ENCODE data around the gene STX16.
A peak's percentile ranks its signal among the peaks of the same experiment; 100 is the strongest.
"Not testable (repeated sequence)": the region's sequence is repeated elsewhere in the genome, so short reads cannot be mapped to it uniquely, and the experiment has no call there.

Gene STX16

DNA sequence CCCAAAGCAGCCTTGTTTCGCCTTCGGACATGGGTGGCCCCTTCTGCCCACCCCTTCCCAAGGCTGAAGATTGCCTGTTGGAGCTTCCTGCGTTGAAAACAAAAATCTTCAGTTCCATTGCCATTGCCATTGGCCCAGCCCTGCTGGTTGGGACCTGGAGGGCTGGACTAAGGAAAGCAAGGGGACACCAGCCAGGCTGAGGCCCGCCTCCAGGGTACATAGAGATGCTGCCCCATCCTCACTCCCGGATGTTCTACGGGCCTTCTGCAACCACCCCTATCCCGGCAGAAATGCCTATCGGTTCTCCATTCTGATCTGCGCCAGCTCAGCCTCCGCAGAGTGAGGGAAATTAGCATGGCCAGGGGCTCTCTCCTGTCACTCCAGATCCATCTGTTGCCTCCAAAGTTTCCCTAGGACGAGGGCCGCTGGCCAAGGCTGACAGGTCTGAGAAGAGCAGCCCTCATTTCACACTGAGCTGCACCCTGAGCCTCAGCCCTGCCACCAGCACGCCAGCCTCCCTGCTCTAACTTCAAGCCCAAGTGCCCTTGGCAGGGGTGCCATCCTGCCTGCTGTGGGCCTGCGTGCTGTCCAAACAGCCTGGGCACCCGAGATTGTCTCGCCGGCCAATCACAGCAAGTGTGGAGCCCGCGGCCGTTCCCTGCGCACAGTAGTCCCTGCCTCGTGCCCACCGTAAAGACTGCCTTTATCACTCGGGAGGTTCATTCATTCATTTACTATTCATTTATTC lies 13.4 kb upstream of the STX16 start:
- no peak for DNase-seq

DNA sequence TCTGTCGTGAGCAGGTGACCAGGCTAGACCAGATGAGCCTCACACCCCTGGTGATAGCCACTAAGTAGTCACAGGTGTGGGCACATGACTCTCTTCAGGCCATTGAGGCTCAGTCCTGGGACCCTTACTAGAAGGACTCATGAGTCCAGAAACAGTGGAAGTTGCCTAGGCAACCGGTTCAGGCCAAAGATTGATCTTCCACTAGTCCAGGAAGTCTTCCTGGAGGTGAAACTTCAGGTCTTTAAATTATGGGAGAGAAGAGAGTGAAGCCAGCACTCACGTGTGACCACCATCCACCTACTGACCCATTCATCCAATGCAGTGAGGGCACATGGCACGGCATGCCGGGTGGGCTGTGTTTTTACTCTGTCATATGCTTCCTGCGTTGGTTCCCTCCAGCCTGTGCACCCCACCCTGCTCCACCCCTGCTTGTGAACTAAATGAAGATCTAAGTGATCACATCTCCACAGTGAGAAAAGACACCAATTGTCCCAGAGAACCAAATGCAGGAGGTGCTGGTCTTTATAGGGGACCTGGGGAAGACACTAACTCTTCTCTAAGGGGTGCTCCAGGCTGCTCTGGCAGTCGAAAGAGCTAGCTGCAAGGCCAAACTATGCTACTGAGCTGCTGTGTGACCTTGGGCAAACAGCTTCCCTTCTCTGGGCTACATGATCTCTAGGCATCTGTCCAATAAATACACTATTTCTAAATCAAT lies 12.5 kb upstream of the STX16 start:
- no peak for DNase-seq

DNA sequence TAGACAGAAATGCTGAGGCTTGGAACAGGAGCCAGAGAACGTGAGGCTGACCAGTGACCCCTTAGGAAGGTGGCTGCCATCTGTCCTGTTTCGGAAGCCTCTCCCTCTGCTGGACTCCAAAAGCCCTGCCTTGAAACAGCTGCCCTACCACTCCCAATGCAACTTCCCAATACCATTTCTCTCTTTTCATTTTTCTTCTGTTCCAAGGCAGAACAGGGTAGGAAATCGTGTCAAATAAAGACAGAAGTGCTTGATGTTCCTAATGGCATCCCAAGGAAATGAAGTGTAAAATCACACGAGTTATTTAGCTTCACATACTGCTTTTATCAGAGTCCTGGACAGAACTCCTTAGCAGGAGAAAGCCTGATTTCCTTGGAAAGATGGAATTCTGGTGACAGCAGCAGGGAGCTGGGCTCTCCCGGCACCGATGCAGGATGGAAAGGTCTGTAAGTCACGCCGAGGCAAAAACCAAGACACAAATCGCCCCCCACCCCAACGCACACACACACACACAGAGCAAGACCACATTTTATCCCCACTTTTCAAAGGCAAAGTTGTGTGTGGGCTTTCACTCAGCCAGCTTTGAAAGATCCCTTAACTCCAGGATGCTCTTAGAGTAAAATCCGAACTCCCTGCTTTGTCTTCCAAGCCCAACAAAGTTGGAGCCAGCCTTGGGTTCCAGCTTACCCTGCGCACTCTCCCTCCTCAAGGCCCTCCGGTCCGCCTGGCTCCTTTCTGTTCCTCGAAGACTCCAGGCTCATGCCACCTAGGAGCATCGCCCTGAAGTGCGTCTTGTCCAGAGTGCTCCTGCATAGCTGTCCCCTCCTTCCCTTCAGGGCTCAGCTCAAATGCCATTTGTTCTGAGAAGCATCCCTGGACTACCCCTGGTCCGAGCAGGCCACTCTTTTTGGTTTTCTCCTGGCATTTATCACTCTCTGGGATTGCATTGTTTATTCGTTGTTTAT lies 11.6 kb upstream of the STX16 start:
- DNase-seq: no peak

DNA sequence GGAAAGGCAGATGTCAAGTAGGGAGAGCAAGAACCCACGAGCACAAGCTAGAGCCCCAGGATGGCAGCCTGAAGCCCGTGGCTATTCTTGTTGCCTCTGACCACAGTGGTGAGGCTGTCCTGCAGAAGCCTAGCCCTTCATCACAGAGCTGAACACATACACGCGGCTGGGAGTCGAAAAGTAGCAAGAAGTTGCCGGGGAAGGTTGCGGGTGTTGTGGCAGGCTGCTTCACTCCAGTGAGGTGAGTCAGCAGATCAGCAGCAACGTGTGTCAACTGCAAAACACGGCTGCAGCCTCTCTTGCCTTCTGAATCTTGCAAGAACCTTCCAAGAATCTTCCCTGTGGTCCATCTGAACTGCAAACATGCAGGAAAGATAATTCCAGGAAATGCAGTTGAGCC lies 10.6 kb upstream of the STX16 start:
- no peak for DNase-seq

DNA sequence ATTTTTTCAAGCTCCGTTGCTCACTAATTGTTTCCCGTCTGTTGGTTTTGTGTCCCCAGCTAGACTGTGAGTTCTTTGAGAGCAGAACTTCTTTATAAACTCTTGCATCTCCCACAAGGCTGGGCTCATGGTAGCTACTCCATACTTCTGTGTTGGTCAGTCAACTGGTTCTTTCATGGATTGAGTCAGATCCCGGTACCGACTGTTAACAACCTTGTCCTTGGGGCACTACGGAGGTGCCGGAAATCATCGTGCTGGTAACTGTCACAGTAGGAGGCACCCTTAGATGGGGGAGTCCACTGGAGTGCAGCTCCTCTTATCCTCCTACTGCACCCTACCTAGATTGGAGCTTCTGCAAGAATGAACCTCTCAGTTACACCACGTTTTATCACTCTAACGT lies 8.6 kb upstream of the STX16 start:
- no peak for DNase-seq

DNA sequence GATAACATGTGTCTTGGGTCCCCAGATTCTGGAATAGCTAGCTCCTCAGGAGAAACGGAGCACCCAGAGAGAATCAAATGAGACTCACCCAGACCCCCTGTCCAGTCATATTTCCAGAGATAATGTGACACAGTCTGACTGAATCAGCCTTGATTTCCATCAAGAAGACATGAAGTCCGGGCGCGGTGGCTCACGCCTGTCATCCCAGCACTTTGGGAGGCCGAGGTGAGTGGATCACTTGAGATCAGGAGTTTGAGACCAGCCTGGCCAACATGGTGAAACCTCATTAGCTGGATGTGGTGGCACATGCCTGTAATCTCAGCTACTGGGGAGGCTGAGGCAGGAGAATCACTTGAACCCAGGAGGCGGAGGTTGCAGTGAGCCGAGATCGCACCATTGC lies 8.2 kb upstream of the STX16 start:
- DNase-seq: not testable (repeated sequence)

DNA sequence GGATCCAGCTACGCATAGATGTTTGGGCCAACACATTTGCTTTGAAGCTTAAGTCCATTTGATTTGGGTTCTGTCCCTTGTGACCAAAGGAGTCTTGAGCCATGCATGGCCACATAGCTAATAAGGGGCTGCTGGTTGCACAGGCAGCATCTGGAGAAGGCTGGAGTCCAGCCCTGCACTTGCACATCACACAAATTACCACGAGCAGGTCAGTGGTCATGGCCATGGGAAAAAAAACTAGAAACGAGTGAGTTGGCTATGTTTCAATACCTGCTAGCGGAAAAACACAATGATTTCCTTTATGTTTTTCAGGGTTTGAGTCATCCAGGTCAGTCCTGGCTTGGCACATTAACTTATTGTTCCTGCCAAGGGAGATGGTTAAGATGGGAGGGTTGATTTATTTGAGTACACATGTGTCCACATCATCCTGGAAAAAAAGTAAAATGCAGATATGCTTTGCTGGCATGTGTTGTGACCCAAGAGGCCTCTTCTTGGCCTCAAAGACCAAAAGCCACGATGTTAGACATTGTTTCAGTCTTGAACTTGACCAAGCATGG lies 5.6 kb upstream of the STX16 start:
- no peak for DNase-seq

DNA sequence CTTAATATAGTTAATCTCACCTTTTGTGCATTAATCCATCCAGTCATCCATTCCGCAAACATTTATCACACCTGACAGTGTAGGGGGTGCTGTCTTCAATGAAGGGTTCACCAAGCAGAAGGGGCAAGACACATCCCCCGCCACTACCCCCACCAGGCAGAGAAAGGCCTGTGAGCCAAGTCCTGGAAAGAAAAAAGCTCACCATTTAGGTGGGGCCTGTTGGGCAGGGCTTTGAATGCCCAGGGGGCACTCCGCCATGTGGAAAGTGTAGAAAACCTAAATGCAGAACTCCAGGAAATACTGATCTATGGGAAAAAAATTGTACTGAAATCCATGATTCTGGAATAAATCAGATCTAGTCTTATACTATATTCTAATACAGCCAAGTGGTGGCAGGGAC lies 4.8 kb upstream of the STX16 start:
- no peak for DNase-seq

DNA sequence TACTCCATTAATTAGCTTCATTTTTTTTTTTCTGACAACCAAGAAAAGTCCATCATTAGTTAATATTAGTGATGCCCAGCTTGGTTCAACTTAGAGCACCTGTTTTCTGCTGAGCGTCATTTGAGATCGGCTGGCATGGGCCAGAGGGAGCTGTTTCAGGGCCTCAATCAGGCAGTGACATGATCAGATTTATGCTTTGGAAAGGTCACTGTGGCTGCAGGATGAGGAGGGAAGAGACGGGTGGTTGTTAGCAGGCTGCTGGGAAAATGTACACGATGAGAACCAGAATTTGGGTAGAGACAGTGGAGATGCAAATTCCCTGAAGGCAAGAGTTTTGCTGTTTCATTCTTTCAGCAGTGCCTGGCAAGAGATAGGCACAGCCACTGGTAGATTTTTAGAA lies 4.4 kb upstream of the STX16 start:
- no peak for DNase-seq

DNA sequence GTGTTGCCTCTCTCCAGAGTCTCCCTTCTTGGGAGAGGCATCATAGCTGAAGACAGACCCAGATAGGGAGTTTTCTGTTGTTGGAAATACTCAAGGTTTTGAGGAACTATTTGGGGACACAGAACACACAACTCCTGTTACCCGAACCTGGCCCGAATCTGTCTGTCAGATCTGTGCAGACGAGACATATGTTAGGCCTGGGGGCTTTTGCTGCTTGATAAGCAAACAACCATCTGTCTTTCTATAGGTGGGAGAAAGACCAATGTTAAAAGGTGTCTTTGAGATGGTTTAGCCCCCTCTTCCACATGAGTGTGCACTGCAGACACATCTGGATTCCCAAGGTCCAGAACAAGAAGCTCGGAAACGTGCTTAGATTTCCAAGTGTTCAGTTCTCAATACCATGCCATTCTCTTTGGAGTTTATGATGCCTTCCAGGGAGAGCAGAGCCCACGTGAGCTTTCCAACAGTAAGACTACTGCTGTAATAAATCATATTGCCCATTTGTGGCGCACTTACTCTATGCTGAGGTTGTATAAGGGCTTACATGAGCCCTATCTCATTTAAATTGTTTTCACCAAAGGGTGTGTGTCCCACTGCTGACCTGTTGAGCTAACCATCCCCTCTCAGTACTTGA lies 3.8 kb upstream of the STX16 start:
- peak in 1 of 5 donors; percentile 29 for DNase-seq

DNA sequence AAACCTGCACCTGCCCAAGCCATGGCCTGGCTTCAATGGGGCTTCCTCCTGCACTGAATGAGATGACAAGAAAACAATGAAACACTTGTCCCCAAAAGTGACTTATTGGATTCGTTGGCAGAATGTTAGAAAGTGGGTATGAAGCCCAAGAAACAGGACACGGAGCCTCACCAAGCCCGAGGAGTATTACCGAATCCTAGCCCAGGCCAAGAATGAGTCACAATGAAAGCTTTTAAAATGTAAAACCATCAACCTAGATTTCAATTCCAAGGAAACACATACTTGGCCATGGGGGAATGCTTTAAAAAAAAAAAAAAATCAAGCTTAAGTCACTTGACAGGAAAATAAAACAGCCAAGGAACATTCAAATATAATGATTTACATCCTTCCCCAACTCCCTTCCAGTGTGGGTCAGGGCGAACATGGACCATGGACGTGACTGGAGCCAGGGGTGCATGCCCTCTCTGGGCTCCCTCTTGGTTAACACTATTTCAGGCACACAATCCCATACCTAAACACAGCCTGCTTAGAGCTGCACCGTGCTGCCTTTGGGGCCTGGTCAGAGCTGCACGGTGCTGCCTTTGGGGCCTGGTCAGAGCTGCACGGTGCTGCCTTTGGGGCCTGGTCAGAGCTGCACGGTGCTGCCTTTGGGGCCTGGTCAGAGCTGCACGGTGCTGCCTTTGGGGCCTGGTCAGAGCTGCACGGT lies 3.1 kb upstream of the STX16 start:
- DNase-seq: no peak

DNA sequence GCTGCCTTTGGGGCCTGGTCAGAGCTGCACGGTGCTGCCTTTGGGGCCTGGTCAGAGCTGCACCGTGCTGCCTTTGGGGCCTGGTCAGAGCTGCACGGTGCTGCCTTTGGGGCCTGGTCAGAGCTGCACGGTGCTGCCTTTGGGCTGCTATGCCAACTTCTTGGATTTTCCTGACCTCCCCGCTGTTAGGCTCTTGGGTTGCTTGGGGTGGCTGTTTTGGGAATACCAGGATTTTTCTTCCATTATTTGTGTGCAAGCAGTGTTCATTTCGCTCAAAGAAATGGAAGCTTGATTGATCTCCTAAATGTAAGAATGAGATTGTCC lies 2.6 kb upstream of the STX16 start:
- DNase-seq: not testable (repeated sequence)

DNA sequence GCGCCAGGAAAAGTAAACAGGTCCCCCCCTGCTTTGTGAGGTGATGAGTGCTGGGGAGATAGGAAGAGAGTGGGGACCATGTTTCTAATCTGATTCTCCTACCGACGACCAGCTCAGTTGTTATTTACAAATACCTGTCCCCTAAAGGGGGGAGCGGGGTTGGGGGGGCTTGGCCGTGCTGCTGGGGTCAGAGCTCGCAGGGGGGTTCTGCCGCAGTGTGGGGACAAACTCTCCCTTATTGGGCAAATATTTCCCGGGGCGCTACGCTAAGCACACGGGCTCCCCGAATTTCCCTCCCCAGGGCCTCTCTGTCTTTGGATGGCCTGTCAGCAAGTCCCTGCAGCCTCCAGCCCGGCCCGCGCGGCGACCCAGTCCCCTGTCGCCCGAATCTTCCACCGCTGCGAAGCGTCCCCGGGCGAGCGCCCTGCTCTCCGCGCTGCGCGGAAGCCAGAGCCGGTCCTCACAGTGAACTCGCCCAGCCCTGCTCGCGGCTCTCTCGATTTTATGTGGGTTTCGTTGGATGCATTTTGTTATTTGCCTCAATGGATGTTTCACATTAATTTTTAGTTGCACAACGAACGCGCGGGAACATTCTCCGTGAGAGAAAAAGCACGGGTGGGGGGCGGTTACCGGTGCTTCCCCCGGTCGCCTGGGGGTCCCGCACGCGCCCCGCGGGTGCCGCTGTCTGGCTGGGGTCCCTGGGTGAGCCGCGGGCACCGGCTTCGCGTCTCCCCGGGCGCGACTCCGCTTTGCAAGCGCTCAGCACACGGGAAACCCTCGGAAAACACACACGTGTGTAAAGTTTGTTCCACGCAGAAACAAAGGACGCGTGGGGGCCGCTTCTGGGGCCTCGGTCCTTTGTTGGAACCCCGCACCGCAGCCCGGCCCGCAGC lies 1.5 kb upstream of the STX16 start:
- peak in 3 of 5 donors; percentile 24 to 41 (median 33) for DNase-seq

DNA sequence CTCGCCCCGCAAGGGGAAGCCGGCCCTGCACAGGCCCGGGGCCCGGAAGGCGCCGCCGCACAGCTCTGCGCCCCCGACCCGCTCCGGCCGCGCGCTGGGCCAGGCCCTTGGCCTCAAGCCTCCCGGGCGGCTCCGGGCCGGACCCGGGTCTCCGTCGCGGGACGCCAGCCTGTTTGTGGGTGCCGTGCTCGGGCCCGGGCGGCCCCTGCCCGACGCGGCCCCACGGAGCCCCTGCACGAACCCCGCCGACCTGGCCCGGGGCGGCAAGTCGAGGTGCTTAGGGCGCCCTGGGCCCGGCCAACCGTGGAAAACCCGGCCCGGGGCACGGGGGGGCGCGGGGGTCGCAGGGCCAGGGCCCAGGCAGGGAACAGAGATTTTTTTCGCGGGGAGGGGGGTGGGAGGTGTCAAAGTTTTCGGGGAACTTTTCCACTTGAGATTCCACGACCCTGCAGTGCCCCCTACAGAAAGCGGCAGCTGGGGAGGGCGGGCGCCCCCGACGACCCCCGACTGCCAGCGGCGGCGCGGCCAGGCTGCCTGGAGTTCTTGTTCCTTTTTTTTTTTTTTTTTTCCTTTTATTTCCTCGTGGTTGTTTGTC lies 805 bp upstream of the STX16 start:
- peak in 2 of 5 donors; percentile 25 to 39 for DNase-seq

DNA sequence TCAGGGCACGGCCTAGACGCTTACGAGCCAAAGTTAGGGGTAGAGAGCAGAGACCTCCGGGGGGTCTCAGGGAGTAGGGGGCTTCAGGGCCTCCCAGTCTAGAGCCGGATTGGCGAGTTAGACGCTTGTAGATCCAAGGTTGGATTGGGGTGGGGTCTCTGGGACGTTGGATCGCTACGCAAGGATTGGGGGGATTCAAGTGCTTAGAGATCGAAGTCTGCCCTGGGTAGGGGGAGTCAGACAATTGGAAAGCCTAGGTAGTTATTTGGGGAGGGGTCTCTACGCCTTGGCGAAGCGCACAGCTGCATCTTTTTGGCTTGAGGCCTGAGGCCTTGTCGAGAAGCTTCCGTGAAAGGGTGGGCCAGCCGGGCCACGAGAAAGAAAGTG lies 469 bp downstream of the STX16 start:
- peak in 1 of 5 donors; percentile 9 for DNase-seq

DNA sequence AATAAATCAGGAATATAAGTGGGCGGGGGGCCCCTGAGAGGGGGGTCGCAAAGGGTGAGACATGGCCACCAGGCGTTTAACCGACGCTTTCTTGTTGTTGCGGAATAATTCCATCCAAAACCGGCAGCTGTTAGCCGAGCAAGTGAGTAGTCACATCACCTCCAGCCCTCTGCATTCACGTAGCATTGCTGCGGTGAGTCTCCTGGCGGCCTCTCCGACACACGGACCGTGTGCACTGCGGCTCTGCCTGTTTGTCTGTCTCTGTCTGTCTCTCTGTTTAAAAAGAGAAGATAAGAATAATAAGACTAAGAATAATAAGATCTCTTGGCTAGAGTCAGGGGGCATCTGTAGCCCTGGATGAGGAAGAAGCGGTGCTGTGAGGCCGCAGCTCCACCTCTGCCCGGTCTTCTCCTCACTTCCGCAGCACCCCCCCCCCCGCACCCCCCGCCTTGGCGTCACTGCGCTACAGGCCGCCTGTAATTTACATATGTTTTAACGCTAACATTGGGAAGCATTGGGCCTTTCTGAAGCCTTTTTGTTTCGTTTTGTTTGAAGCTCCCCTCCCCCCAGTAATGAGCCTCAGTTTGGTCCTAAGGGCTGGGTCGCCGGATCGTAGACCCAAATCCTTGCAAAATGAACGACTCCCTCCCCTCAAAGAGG lies 993 bp downstream of the STX16 start:
- peak; percentile 47 to 94 (median 67) for DNase-seq

DNA sequence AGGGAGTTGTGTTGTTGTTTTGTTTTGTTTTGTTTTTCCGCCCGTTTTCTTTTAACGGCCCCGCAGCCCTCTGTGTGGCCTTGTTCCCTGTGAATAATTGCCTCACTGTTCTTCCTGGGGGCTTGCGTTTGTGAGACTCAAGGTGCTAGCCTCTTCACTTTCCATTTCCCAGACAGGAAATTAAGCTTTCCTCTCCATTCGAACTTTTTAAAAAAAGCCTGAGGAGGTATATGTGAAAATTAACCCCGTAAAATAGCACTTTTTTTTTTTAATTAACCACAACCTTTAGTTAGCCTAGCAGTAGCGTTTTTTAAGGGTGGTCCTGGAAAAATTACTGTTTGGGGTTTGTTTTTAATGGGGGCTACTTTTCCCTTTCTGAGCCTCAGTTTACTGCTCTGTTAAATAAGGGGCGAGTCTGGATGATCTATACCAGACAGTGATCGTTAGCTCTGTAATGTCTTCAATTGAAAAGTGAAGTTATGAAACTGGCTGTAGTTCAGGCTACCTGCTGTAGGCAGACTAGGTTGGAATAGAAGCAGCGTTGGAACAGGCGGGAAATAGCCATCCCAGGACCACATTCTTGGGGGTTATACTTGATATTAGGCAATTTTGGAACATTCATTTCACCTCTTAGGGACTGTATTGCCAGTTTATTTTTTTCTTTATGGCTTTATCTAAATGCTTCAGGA lies 1.7 kb downstream of the STX16 start:
- DNase-seq: peak in 1 of 5 donors; percentile 21

DNA sequence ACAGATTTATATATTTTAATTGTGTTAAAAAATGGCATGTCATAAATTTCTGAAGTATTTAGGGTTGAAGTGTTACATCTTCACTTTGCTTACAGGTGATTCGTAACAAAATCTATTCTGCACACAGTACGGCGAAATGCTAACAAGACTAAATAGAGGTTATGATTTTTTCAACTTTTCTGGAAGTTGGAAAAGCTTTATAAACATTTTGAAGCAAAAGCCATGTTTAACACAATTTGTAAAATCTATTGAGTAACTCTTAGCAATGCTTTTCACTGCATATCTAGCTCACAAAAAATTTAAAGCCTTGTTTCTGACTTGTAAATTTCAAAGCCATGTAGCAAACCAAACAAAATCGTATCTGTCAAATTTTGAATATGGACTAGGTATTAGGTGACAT lies 3.3 kb downstream of the STX16 start:
- no peak for DNase-seq

Data from T-helper 1 cell (primary cell).